HEK293T (cell line): ENCODE measurements around the gene P3H2.

Source experiments
- CTCF ChIA-PET: fragments of 350-600 bp; formaldehyde crosslinking; extraction: SDS; loops from one replicate; lab custom pipeline; 2021; ENCODE audit warnings: antibody characterized with exemption, inconsistent platforms; lab: Yijun Ruan, JAX
- POLR2A ChIA-PET: fragments of 350-600 bp; formaldehyde crosslinking; extraction: SDS; loops from one replicate; lab custom pipeline; 2020; ENCODE audit warnings: antibody characterized with exemption, inconsistent platforms; lab: Yijun Ruan, JAX
- DNase-seq: peaks from one replicate; pipeline ENCODE4 v3.0.0; 2012; ENCODE audit warnings: mixed read lengths; ENCODE audit errors: extremely low spot score
- ARNT ChIP-seq: fragments of 450-650 bp; IDR thresholded peaks from 2 replicates; pipeline ENCODE4 v1.6.1; 2017; ENCODE audit warnings: mild to moderate bottlenecking
- BHLHE40 ChIP-seq: fragments of 450-650 bp; IDR thresholded peaks from 2 replicates; pipeline ENCODE4 v1.6.1; 2016; ENCODE audit warnings: mild to moderate bottlenecking, moderate library complexity, borderline replicate concordance
- CTBP1 ChIP-seq: fragments of 450-650 bp; IDR thresholded peaks from 2 replicates; pipeline ENCODE4 v1.6.1; 2016; ENCODE audit warnings: borderline replicate concordance
- ELF4 ChIP-seq: fragments of 450-650 bp; IDR thresholded peaks from 2 replicates; pipeline ENCODE4 v1.6.1; 2017; ENCODE audit warnings: antibody characterized with exemption
- FOXA1 ChIP-seq: fragments of 450-650 bp; IDR thresholded peaks from 2 replicates; pipeline ENCODE4 v1.6.1; 2016; ENCODE audit warnings: mild to moderate bottlenecking
- FOXK2 ChIP-seq: fragments of 450-650 bp; IDR thresholded peaks from 2 replicates; pipeline ENCODE4 v1.6.1; 2016; ENCODE audit warnings: mild to moderate bottlenecking
- FOXM1 ChIP-seq: fragments of 450-650 bp; IDR thresholded peaks from 2 replicates; pipeline ENCODE4 v1.6.1; 2017; ENCODE audit warnings: mild to moderate bottlenecking, borderline replicate concordance
- HDGF ChIP-seq: fragments of 450-650 bp; IDR thresholded peaks from 2 replicates; pipeline ENCODE4 v1.6.1; 2017; ENCODE audit warnings: antibody characterized with exemption, borderline replicate concordance
- L3MBTL2 ChIP-seq: fragments of 450-650 bp; conservative IDR thresholded peaks from 2 replicates; pipeline ENCODE4 v1.6.1; 2016; ENCODE audit warnings: mild to moderate bottlenecking
- LEF1 ChIP-seq: fragments of 450-650 bp; IDR thresholded peaks from 2 replicates; pipeline ENCODE4 v1.6.1; 2017; ENCODE audit warnings: mild to moderate bottlenecking, borderline replicate concordance
- NFRKB ChIP-seq: fragments of 450-650 bp; IDR thresholded peaks from 2 replicates; pipeline ENCODE4 v1.6.1; 2016; ENCODE audit warnings: mild to moderate bottlenecking, moderate library complexity
- PKNOX1 ChIP-seq: fragments of 450-650 bp; IDR thresholded peaks from 2 replicates; pipeline ENCODE4 v1.6.1; 2016
- SP1 ChIP-seq: fragments of 450-650 bp; IDR thresholded peaks from 2 replicates; pipeline ENCODE4 v1.6.1; 2017
- SUZ12 ChIP-seq: fragments of 450-650 bp; IDR thresholded peaks from 2 replicates; pipeline ENCODE4 v1.6.1; 2016; ENCODE audit warnings: mild to moderate bottlenecking
- TARDBP ChIP-seq: fragments of 450-650 bp; IDR thresholded peaks from 2 replicates; pipeline ENCODE4 v1.6.1; 2016
- ZNF384 ChIP-seq: fragments of 450-650 bp; IDR thresholded peaks from 2 replicates; pipeline ENCODE4 v1.6.1; 2016

P3H2 gene

DNA sequence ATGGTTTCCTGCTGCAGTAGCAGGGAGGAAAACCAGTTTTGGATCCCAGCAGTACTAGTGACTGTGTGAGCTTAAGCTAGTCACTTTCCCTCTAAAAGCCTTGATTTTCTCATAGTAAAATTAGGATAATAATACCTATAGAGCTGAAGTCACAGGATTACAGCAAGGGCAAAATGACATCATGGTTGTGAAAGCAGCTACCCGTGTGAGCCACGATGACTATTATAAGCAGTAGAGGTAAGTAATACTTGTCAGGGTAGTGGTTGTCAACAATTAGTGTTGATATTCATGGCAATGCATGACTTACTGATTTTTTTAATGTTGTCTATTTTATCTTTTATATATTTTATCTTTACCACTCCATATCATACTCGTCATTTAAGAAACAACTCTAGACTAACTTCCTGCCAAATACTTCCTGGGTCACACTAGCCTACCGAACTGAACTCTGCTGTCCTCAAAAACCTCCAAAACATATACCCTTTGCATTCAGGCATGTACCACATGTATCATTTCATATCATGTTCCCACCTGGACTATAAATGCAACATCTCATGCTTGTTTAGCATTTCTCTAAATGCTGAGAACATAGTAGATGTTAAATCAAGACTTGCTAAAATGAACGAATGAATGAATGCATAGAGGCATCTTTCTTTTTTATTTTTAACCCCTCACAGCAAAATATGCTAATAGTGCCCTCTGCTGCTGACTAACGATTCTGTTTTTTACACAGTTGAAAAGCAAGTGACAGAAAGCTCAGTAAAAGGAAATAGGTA, 172.6 kb downstream of the P3H2 start:
- DNase-seq: no peak
- no peak for TF ChIP-seq NFRKB
- TF ChIP-seq FOXA1: no peak
- ChIA-PET CTCF (interaction anchor here (0.6 to 2.4 kb wide), 9 partner anchors 9 to 1734 kb away, joined by 3 to 18 read pairs (median 3); no protein-coding TSS in a partner anchor), POLR2A (no interaction called here)

DNA sequence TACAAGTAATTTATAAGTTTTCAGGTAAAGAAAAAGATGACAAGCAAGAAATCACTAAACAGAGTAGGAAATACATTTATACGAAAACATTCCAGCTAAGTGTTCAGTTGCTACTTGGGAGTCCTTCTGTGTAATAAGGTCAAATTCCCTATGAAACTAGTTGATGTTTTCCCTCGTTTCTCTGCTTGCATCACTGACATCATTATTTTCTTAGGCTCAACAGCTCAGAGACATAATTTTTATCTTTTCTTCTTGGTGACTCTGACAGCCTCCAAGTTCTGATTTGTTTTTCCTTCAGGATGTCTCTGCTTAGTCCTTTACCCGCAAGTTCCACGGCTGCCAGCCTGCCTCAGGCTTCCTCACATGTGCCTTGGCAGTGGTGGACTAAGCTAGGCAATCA, 173.6 kb downstream of the P3H2 start:
- CTCF ChIA-PET: interaction anchor here (2.4 kb wide), 1 partner anchor 674 kb away, joined by 18 read pairs; no protein-coding TSS in a partner anchor
- POLR2A ChIA-PET: no interaction called here

DNA sequence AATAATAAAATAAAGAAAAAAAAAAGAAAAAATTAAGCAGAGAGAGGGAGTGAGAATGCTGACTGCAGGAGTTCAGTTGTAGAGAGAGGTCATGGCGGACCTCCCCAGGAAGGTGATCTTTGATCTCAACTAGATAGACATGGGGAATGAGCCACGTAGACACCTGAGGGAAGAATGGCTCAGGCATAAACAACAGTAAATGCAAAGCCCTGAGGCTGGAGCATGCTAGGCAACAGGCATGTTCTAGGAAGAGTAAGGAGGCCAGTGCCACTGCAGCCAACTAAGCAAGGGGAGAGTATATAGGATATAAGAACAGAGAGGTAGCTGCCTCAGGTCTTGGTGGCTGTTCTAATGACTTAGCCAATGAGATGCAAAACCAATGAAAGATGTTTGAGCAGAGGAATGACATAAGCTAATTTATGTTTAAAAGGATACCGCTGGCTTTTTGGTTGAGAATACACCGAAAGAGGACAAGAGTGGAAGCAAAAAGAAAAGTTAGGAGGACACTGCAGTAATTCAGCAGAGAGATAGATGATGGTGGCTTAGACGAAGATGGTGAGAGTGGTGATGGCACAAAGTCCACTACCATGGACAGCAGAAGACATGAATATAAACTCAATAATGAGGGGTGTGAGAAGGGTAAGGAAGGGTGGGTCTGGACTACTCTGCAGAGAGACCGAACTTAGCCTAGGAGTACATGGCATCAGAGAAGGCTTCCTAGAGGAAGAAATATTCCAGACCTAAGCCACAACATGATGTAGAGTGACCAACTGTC, 174.6 kb downstream of the P3H2 start:
- TF ChIP-seq ELF4 (no peak), CTBP1 (no peak), FOXM1 (no peak), NFRKB (no peak), L3MBTL2 (no peak), FOXA1 (no peak), ARNT (no peak), PKNOX1 (no peak), HDGF (no peak)
- DNase-seq: no peak
- POLR2A ChIA-PET: no interaction called here
- CTCF ChIA-PET: no interaction called here

More for the DNA sequence above, 173.6 kb downstream of the P3H2 start:
- TF ChIP-seq ELF4 (no peak), NFRKB (no peak), ZNF384 (no peak)
- DNase-seq: no peak

GRCh38 chr3:189944285-189945145, 176.2 kb downstream of the P3H2 start:
- CTCF ChIA-PET: no interaction called here
- no peak for DNase-seq
- TF ChIP-seq CTBP1 (no peak), ZNF384 (no peak), SUZ12 (no peak), ELF4 (no peak), ARNT (no peak), NFRKB (no peak), BHLHE40 (no peak), HDGF (no peak), FOXM1 (no peak), L3MBTL2 (no peak), PKNOX1 (no peak), SP1 (no peak), FOXA1 (no peak), TARDBP (no peak), FOXK2 (no peak), LEF1 (no peak)
- POLR2A ChIA-PET: no interaction called here

GRCh38 chr3:189942948-189943347, 177.7 kb downstream of the P3H2 start:
- ChIA-PET POLR2A (no interaction called here), CTCF (no interaction called here)
- DNase-seq: no peak
- TF ChIP-seq ELF4: no peak
- no peak for TF ChIP-seq HDGF
- TF ChIP-seq BHLHE40: no peak
- TF ChIP-seq SP1: no peak
- no peak for TF ChIP-seq NFRKB
- no peak for TF ChIP-seq FOXA1
- no peak for TF ChIP-seq CTBP1
- TF ChIP-seq ZNF384: no peak
- TF ChIP-seq LEF1: no peak
- no peak for TF ChIP-seq L3MBTL2
- TF ChIP-seq FOXM1: no peak
- no peak for TF ChIP-seq TARDBP
- no peak for TF ChIP-seq SUZ12
- no peak for TF ChIP-seq FOXK2
- no peak for TF ChIP-seq PKNOX1
- no peak for TF ChIP-seq ARNT
